GM19438 (cell line): Measurements from ENCODE around the gene CD300LG.

Experiments used
- ATAC-seq: cut with Tn5 transposase; IDR thresholded peaks from one replicate; pipeline ENCODE4 v1.9.1; 2021; ENCODE audit warnings: low read depth; ENCODE audit not compliant: unreplicated experiment

CD300LG gene

GRCh38 chr17:43901861-43902589 is 55.0 kb downstream of the CD300LG start:
- no peak for ATAC-seq

GRCh38 chr17:43905400-43905984 is 58.5 kb downstream of the CD300LG start:
- no peak for ATAC-seq

- ATAC-seq: no peak
Observed at GRCh38 chr17:43905985-43906852, 59.2 kb downstream of the CD300LG start.

GRCh38 chr17:43906951-43907424 is 60.0 kb downstream of the CD300LG start:
- no peak for ATAC-seq

- no peak for ATAC-seq
Observed at GRCh38 chr17:43907425-43907981, 60.5 kb downstream of the CD300LG start, which contains the start of gene MPP2. Gene MPP2 (minus strand): TSS chr17:43907536. CDS start chr17:43904460, 3,076 bp downstream.

- ATAC-seq: no peak
Observed at GRCh38 chr17:43907998-43908721, 61.2 kb downstream of the CD300LG start.

- no peak for ATAC-seq
Observed at GRCh38 chr17:43909537-43910231, 62.7 kb downstream of the CD300LG start.

GRCh38 chr17:43911904-43912303 is 64.9 kb downstream of the CD300LG start:
- no peak for ATAC-seq

GRCh38 chr17:43912635-43913304 is 65.8 kb downstream of the CD300LG start:
- ATAC-seq: no peak
